Activated CD8-positive, alpha-beta memory T cell treated with anti-CD3 and anti-CD28 coated beads, Interleukin-2, amount 10 ng/mL, durations not matched to agents 7 days and 5 days (primary cell): ENCODE results near the gene SLC17A9. TPM values are rescaled to one million over a fixed set of nuclear protein-coding genes. Genes with fewer than 3 reads are reported as not detected.

Experiments
- ATAC-seq: fragments of 150-1000 bp; cut with Tn5 transposase; one replicate; pipeline ENCODE4 v1.10.0; 2021; ENCODE audit warnings: moderate library complexity
- CTCF ChIA-PET: fragments of 350-600 bp; sonication (Branson Sonifier 250); formaldehyde crosslinking; loops from one replicate; lab custom pipeline; 2021; ENCODE audit warnings: antibody characterized with exemption; lab: Charles Lee
- DNase-seq: peaks from one replicate; pipeline ENCODE4 v3.0.0-alpha.2; 2020
- H3K27ac Mint-ChIP-seq: one replicate; pipeline ENCODE4 v1.8.0; 2021; ENCODE audit warnings: mild to moderate bottlenecking, mixed read lengths
- H3K27me3 Mint-ChIP-seq: one replicate; pipeline ENCODE4 v1.8.0; 2021; ENCODE audit warnings: mixed read lengths
- H3K36me3 Mint-ChIP-seq: one replicate; pipeline ENCODE4 v1.8.0; 2021; ENCODE audit warnings: mild to moderate bottlenecking, mixed read lengths
- H3K4me1 Mint-ChIP-seq: one replicate; pipeline ENCODE4 v1.8.0; 2021; ENCODE audit warnings: mixed read lengths
- H3K4me3 Mint-ChIP-seq: one replicate; pipeline ENCODE4 v1.8.0; 2021; ENCODE audit warnings: mild to moderate bottlenecking, moderate library complexity, mixed read lengths
- H3K9me3 Mint-ChIP-seq: one replicate; pipeline ENCODE4 v1.8.0; 2022; ENCODE audit warnings: low read depth, mixed read lengths
- total RNA-seq, 2 experiments: library from RNA; stranded (reverse); gene quantifications; one replicate each; pipeline ENCODE4 v1.2.3, GENCODE V29; 2021

SLC17A9 gene
- total RNA-seq, 2 experiments from 2014 or later, result 26.1 to 34.1 TPM

- Mint-ChIP-seq H3K36me3 (peaks cover 12% of the 10 kb centered on the region), H3K27me3 (no peaks in the 10 kb centered on the region), H3K27ac (no peak overlapping the region), H3K9me3 (no peaks in the 10 kb centered on the region), H3K4me1 (peaks cover 42% of the 10 kb centered on the region), H3K4me3 (no peak overlapping the region)
- ATAC-seq (no peak), DNase-seq (no peak)
- CTCF ChIA-PET, result interaction anchor here (1.3 to 6.4 kb wide), 7 partner anchors 10 to 74 kb away, joined by 3 to 53 read pairs (median 13); partner anchors contain the start of gene DIDO1
Measured at GRCh38 chr20:62935204-62935967, 17.1 kb upstream of the SLC17A9 start.

DNA sequence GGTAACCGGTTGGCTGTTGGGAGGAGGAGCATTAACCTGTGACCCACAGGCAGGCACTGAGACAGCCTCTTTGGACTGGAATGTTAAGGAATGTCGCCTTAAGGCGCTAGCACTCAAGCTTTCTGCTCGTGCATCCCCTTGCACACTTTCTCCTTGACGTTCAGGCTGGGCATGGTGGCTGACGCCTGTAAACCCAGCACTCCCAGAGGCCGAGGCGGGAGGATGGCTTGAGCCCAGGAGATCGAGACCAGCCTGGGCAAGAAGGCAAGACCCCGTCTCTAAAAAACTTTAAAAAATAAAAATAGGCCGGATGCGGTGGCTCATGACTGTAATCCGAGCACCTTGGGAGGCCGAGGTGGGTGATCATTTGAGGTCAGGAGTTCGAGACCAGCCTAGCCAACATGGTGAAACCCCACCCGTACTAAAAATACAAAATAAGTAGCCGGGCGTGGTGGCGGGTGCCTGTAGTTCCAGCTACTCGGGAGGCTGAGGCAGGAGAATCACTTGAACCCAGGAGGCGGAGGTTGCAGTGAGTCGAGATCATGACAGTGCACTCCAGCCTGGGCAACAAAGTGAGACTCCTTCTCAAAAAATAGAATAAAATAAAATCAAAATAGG is 16.4 kb upstream of the SLC17A9 start:
- no peak for DNase-seq
- no peak for ATAC-seq
- Mint-ChIP-seq H3K27ac (no peak overlapping the region), H3K9me3 (no peaks in the 10 kb centered on the region), H3K4me3 (no peak overlapping the region), H3K36me3 (peaks cover 12% of the 10 kb centered on the region), H3K27me3 (no peaks in the 10 kb centered on the region), H3K4me1 (peaks cover 42% of the 10 kb centered on the region)
- CTCF ChIA-PET, result interaction anchor here (1.3 to 6.4 kb wide), 8 partner anchors 10 to 73 kb away, joined by 3 to 53 read pairs (median 8); partner anchors contain the start of gene DIDO1

- Mint-ChIP-seq H3K27me3 (no peaks in the 10 kb centered on the region), H3K9me3 (no peaks in the 10 kb centered on the region), H3K4me3 (no peak overlapping the region), H3K36me3 (peaks cover 21% of the 10 kb centered on the region), H3K4me1 (peaks cover 44% of the 10 kb centered on the region), H3K27ac (peak overlapping the region; percentile 95)
- peak; percentile 88 for ATAC-seq
- CTCF ChIA-PET, result interaction anchor here (0.8 to 6.4 kb wide), 9 partner anchors 11 to 71 kb away, joined by 3 to 53 read pairs (median 7); partner anchors contain the start of gene DIDO1
- DNase-seq, result peak; percentile 98
Measured at GRCh38 chr20:62937268-62938104, 15.0 kb upstream of the SLC17A9 start.

GRCh38 chr20:62938105-62938888 is 14.2 kb upstream of the SLC17A9 start, which contains the start of gene GID8:
Gene GID8, plus strand, starts transcription at chr20:62938147. Its CDS starts 3,356 bp downstream, at chr20:62941503.
- H3K36me3 Mint-ChIP-seq, result peaks cover 26% of the 10 kb centered on the region
- peak within 1 kb of the TSS; percentile 87 for H3K4me3 Mint-ChIP-seq
- no peaks in the 10 kb centered on the region for H3K9me3 Mint-ChIP-seq
- peak; percentile 69 for ATAC-seq
- peaks cover 38% of the 10 kb centered on the region for H3K4me1 Mint-ChIP-seq
- DNase-seq, result peak; percentile 71
- peak within 1 kb of the TSS; percentile 95 for H3K27ac Mint-ChIP-seq
- H3K27me3 Mint-ChIP-seq, result no peaks in the 10 kb centered on the region
- CTCF ChIA-PET, result interaction anchor here (0.7 to 6.4 kb wide), 7 partner anchors 10 to 37 kb away, joined by 4 to 53 read pairs (median 7); partner anchors contain the start of gene DIDO1

DNA sequence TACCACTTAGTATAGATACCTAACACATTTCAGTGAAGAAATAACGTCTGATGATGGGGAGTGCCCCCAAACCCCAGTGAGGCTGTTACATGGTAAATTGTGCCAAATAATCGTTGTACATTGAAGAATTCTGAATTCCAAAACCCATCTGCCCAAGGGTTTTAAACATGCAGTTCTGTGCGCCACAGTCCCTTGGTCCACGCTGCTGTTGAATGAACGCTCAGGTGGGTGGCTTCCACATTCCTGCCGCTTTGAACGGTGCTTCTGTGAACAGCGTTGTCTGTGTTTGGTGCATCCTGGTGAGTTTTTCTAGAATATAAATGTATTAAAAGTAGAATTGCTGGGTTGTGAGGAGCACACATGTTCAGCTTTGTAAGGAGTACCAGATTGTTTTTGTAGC is 11.6 kb upstream of the SLC17A9 start:
- Mint-ChIP-seq H3K9me3 (no peaks in the 10 kb centered on the region), H3K36me3 (peaks cover 38% of the 10 kb centered on the region), H3K4me3 (no peak overlapping the region), H3K27ac (no peak overlapping the region), H3K27me3 (no peaks in the 10 kb centered on the region), H3K4me1 (peaks cover 36% of the 10 kb centered on the region)
- no peak for DNase-seq
- CTCF ChIA-PET, result interaction anchor here (0.6 to 1.1 kb wide), 2 partner anchors 11 to 13 kb away, joined by 3 read pairs; no protein-coding TSS in a partner anchor
- no peak for ATAC-seq

DNA sequence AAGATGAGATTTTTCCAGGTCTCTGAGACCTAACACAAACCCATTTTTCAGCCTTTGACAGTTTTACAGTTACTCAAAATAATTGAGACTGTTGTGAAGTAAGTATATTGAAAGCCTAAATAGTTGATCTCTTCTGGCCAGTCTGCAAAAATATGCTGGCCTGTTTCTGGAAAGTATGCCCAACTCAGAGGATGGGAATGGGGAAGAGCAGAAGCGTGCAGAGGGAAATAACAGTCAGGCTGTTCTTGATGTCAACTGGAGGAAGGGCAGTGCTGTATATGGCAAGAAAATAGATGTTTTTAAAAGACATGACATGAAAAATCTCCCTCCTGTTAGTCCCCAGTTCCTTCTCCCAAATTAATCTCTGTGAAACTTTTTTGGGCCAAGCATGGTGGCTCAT is 10.7 kb upstream of the SLC17A9 start:
- CTCF ChIA-PET, result interaction anchor here (1.1 kb wide), 1 partner anchor 12 kb away, joined by 3 read pairs; no protein-coding TSS in a partner anchor
- no peak for ATAC-seq

GRCh38 chr20:62942456-62942855 is 10.1 kb upstream of the SLC17A9 start:
- no peak overlapping the region for H3K4me3 Mint-ChIP-seq
- no peak overlapping the region for H3K27ac Mint-ChIP-seq
- no peaks in the 10 kb centered on the region for H3K27me3 Mint-ChIP-seq
- peaks cover 31% of the 10 kb centered on the region for H3K4me1 Mint-ChIP-seq
- H3K36me3 Mint-ChIP-seq, result peaks cover 48% of the 10 kb centered on the region
- DNase-seq, result no peak
- CTCF ChIA-PET, result interaction anchor here (1.4 kb wide), 1 partner anchor 35 kb away, joined by 4 read pairs; no protein-coding TSS in a partner anchor
- ATAC-seq, result no peak
- H3K9me3 Mint-ChIP-seq, result no peaks in the 10 kb centered on the region

More for the DNA sequence above, 10.7 kb upstream of the SLC17A9 start:
- peaks cover 34% of the 10 kb centered on the region for H3K4me1 Mint-ChIP-seq
- H3K9me3 Mint-ChIP-seq, result no peaks in the 10 kb centered on the region
- H3K4me3 Mint-ChIP-seq, result no peak overlapping the region
- peaks cover 46% of the 10 kb centered on the region for H3K36me3 Mint-ChIP-seq
- no peak overlapping the region for H3K27ac Mint-ChIP-seq
- H3K27me3 Mint-ChIP-seq, result no peaks in the 10 kb centered on the region
- DNase-seq, result no peak

DNA sequence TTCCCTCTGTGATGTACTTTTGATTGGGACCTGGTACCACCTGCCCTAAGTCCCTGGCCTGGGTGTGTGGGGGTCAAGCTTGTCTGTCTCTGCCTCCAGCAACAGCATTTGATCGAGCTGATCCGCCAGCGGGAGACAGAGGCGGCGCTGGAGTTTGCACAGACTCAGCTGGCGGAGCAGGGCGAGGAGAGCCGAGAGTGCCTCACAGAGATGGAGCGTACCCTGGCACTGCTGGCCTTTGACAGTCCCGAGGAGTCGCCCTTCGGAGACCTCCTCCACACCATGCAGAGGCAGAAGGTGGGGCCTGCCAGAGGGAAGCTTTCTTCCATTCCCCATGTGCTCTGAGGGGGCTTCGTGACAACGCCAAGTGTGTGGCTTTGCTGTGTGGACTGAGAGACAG is 9.1 kb upstream of the SLC17A9 start:
- Mint-ChIP-seq H3K27me3 (no peaks in the 10 kb centered on the region), H3K27ac (no peak overlapping the region), H3K36me3 (peaks cover 54% of the 10 kb centered on the region), H3K4me1 (peaks cover 30% of the 10 kb centered on the region), H3K9me3 (no peaks in the 10 kb centered on the region), H3K4me3 (no peak overlapping the region)
- ATAC-seq (no peak), DNase-seq (no peak)
- CTCF ChIA-PET, result interaction anchor here (1.4 kb wide), 1 partner anchor 36 kb away, joined by 4 read pairs; no protein-coding TSS in a partner anchor

DNA sequence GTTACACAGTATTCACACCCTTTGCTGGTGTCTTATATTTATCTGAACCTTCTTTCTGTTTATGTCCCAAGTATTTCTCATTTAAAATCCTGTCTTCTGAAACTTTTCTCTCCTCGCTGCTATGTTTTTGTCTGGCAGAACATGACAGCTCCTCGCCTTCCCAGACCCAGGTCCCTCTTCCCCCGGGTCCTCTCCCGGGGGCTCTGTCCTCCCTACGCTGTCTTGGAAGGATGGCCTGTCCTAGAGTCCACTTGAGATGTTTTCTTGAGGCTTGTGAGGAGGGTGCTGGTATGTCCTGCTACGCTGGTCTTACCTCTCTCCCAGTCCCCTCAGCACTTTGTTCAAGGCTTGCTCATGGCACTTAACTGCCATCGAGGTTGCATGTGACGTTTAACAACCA is 8.3 kb upstream of the SLC17A9 start:
- Mint-ChIP-seq H3K36me3 (peaks cover 61% of the 10 kb centered on the region), H3K27me3 (no peaks in the 10 kb centered on the region), H3K27ac (no peak overlapping the region), H3K9me3 (no peaks in the 10 kb centered on the region), H3K4me1 (peaks cover 24% of the 10 kb centered on the region), H3K4me3 (no peak overlapping the region)
- ATAC-seq (no peak), DNase-seq (no peak)
- CTCF ChIA-PET, result interaction anchor here (0.8 to 1.3 kb wide), 2 partner anchors 11 to 32 kb away, joined by 3 read pairs; no protein-coding TSS in a partner anchor

DNA sequence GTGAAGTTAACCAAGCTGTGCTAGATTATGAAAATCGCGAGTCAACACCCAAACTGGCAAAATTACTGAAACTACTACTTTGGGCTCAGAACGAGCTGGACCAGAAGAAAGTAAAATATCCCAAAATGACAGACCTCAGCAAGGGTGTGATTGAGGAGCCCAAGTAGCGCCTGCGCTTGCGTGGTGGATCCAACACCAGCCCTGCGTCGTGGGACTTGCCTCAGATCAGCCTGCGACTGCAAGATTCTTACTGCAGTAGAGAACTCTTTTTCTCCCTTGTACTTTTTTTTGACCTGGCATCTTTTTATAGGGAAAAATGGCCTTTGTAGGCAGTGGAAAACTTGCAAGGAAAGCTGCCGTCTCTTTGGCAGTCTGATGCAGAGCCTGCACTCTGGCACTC is 7.8 kb upstream of the SLC17A9 start:
- peaks cover 18% of the 10 kb centered on the region for H3K4me1 Mint-ChIP-seq
- no peak for DNase-seq
- CTCF ChIA-PET, result interaction anchor here (0.8 to 1.3 kb wide), 2 partner anchors 10 to 33 kb away, joined by 3 read pairs; no protein-coding TSS in a partner anchor
- H3K4me3 Mint-ChIP-seq, result no peak overlapping the region
- H3K36me3 Mint-ChIP-seq, result peaks cover 63% of the 10 kb centered on the region
- no peaks in the 10 kb centered on the region for H3K9me3 Mint-ChIP-seq
- H3K27me3 Mint-ChIP-seq, result no peaks in the 10 kb centered on the region
- no peak for ATAC-seq
- H3K27ac Mint-ChIP-seq, result no peak overlapping the region

- Mint-ChIP-seq H3K27ac (no peak overlapping the region), H3K27me3 (no peaks in the 10 kb centered on the region), H3K9me3 (no peaks in the 10 kb centered on the region), H3K4me3 (no peak overlapping the region), H3K36me3 (peaks cover 70% of the 10 kb centered on the region), H3K4me1 (peaks cover 12% of the 10 kb centered on the region)
- CTCF ChIA-PET, result no interaction called here
- ATAC-seq (no peak), DNase-seq (no peak)
Measured at GRCh38 chr20:62945771-62946339, 6.7 kb upstream of the SLC17A9 start.

GRCh38 chr20:62946918-62947317 is 5.6 kb upstream of the SLC17A9 start:
- no peak for DNase-seq
- Mint-ChIP-seq H3K27me3 (no peaks in the 10 kb centered on the region), H3K4me3 (no peak overlapping the region), H3K4me1 (peaks cover 6% of the 10 kb centered on the region), H3K27ac (no peak overlapping the region), H3K9me3 (no peaks in the 10 kb centered on the region), H3K36me3 (peaks cover 61% of the 10 kb centered on the region)
- CTCF ChIA-PET, result no interaction called here
- no peak for ATAC-seq
